ENCODE data around the gene CNTN3.

Gene CNTN3

GRCh38 chr3:74648107-74648506 is 33.6 kb upstream of the CNTN3 start:
- no peak for TF ChIP-seq CTCF (IDR thresholded peaks at IDR 0.05; ENCODE audit: low read depth, low read length, missing control alignments)
- Histone ChIP-seq H3K27ac (no peak overlapping the region), H3K36me3 (replicated peaks) (no peaks in the 10 kb centered on the region), H3K27me3 (replicated peaks) (no peaks in the 10 kb centered on the region), H3K4me3 (ENCODE audit: low read depth, low read length) (no peak overlapping the region)
- in situ Hi-C loops (cut with HindIII; ENCODE audit: low pct_ligation_motif_present, low sequenced_read_pairs), result no loop called here
- DNase-seq, result no peak

GRCh38 chr3:74646094-74646493 is 31.6 kb upstream of the CNTN3 start:
- no peak overlapping the region for H3K4me3 ChIP-seq (ENCODE audit: low read depth, low read length)
- no peak overlapping the region for H3K27ac ChIP-seq
- DNase-seq, result no peak
- no peaks in the 10 kb centered on the region for H3K36me3 ChIP-seq (replicated peaks)
- in situ Hi-C loops (cut with HindIII; ENCODE audit: low pct_ligation_motif_present, low sequenced_read_pairs), result no loop called here
- no peaks in the 10 kb centered on the region for H3K27me3 ChIP-seq (replicated peaks)
- TF ChIP-seq CTCF (IDR thresholded peaks at IDR 0.05; ENCODE audit: low read depth, low read length, missing control alignments), result no peak

GRCh38 chr3:74643636-74644035 is 29.2 kb upstream of the CNTN3 start:
- no peak for TF ChIP-seq CTCF (IDR thresholded peaks at IDR 0.05; ENCODE audit: low read depth, low read length, missing control alignments)
- in situ Hi-C loops (cut with HindIII; ENCODE audit: low pct_ligation_motif_present, low sequenced_read_pairs), result no loop called here

GRCh38 chr3:74642876-74643275 is 28.4 kb upstream of the CNTN3 start:
- Histone ChIP-seq H3K36me3 (replicated peaks) (no peaks in the 10 kb centered on the region), H3K27me3 (replicated peaks) (no peaks in the 10 kb centered on the region), H3K27ac (no peak overlapping the region), H3K4me3 (ENCODE audit: low read depth, low read length) (no peak overlapping the region)
- no peak for DNase-seq
- in situ Hi-C loops (cut with HindIII; ENCODE audit: low pct_ligation_motif_present, low sequenced_read_pairs), result no loop called here
- no peak for TF ChIP-seq CTCF (IDR thresholded peaks at IDR 0.05; ENCODE audit: low read depth, low read length, missing control alignments)

More at GRCh38 chr3:74643636-74644035, 29.2 kb upstream of the CNTN3 start:
- Histone ChIP-seq H3K27ac (no peak overlapping the region), H3K27me3 (replicated peaks) (no peaks in the 10 kb centered on the region), H3K4me3 (ENCODE audit: low read depth, low read length) (no peak overlapping the region), H3K36me3 (replicated peaks) (no peaks in the 10 kb centered on the region)
- peak; percentile 28 for DNase-seq

GRCh38 chr3:74640211-74640610 is 25.8 kb upstream of the CNTN3 start:
- H3K27me3 ChIP-seq (replicated peaks), result no peaks in the 10 kb centered on the region
- H3K36me3 ChIP-seq (replicated peaks), result no peaks in the 10 kb centered on the region
- H3K4me3 ChIP-seq (ENCODE audit: low read depth, low read length), result no peak overlapping the region
- in situ Hi-C loops (cut with HindIII; ENCODE audit: low pct_ligation_motif_present, low sequenced_read_pairs), result no loop called here
- no peak for DNase-seq
- TF ChIP-seq CTCF (IDR thresholded peaks at IDR 0.05; ENCODE audit: low read depth, low read length, missing control alignments), result no peak
- no peak overlapping the region for H3K27ac ChIP-seq

- H3K36me3 ChIP-seq (replicated peaks), result no peaks in the 10 kb centered on the region
- no peaks in the 10 kb centered on the region for H3K27me3 ChIP-seq (replicated peaks)
- no peak for DNase-seq
- no peak overlapping the region for H3K27ac ChIP-seq
- no peak for TF ChIP-seq CTCF (IDR thresholded peaks at IDR 0.05; ENCODE audit: low read depth, low read length, missing control alignments)
- H3K4me3 ChIP-seq (ENCODE audit: low read depth, low read length), result no peak overlapping the region
- in situ Hi-C loops (cut with HindIII; ENCODE audit: low pct_ligation_motif_present, low sequenced_read_pairs), result no loop called here
Measured at GRCh38 chr3:74639681-74640080, 25.2 kb upstream of the CNTN3 start.
